IMR-90 (cell line): ENCODE measurements around the gene CAMTA1. TPM values are rescaled to one million over a fixed set of nuclear protein-coding genes. Genes with fewer than 3 reads are reported as not detected.

Experiments used
- ATAC-seq: fragments of 200-7000 bp; cut with Tn5 transposase; 2 replicates; pipeline ENCODE4 v1.9.1; 2020; ENCODE audit warnings: low read depth, mild to moderate bottlenecking, moderate library complexity
- BruUV-seq: library from RNA; stranded (reverse); fragments of 400-500 nt; replicated peaks from 2 replicates; lab custom pipeline; 2021; lab: Mats Ljungman, UMichigan
- CTCF ChIA-PET: fragments of 300-600 bp; formaldehyde crosslinking; extraction: SDS; loops from one replicate; lab custom pipeline; 2021; ENCODE audit warnings: antibody characterized with exemption; lab: Yijun Ruan, JAX
- POLR2A ChIA-PET: fragments of 300-600 bp; sonication (Branson Sonifier 250); formaldehyde crosslinking; loops from one replicate; lab custom pipeline; 2022; ENCODE audit warnings: antibody characterized with exemption; ENCODE audit not compliant: unreplicated experiment; lab: Charles Lee
- DNase-seq: peaks from one replicate; pipeline ENCODE4 v3.0.0; 2013
- H2AFZ ChIP-seq: replicated peaks from 2 replicates; pipeline ENCODE3; 2013; ENCODE audit warnings: low read length, mild to moderate bottlenecking; ENCODE audit not compliant: poor library complexity
- H2AK5ac ChIP-seq: 2 replicates; pipeline ENCODE4 v1.6.1; 2013; ENCODE audit warnings: low read depth, low read length, inconsistent platforms
- H2AK9ac ChIP-seq: replicated peaks from 2 replicates; pipeline ENCODE3; 2013; ENCODE audit warnings: mild to moderate bottlenecking, low read depth, low read length, moderate library complexity; ENCODE audit not compliant: poor library complexity
- H2BK120ac ChIP-seq: 2 replicates; pipeline ENCODE4 v1.6.1; 2013; ENCODE audit warnings: low read depth, low read length, inconsistent platforms
- H2BK15ac ChIP-seq: 3 replicates; pipeline ENCODE4 v1.6.1; 2013; ENCODE audit warnings: low read depth, low read length, inconsistent platforms
- H2BK20ac ChIP-seq: 2 replicates; pipeline ENCODE4 v1.6.1; 2013; ENCODE audit warnings: low read depth, mild to moderate bottlenecking, inconsistent platforms, low read length, moderate library complexity
- H2BK5ac ChIP-seq: 2 replicates; pipeline ENCODE4 v1.6.1; 2013; ENCODE audit warnings: mild to moderate bottlenecking, low read depth, low read length, inconsistent platforms; ENCODE audit not compliant: poor library complexity, severe bottlenecking
- H3K14ac ChIP-seq: replicated peaks from 2 replicates; pipeline ENCODE4 v1.6.1; 2013; ENCODE audit warnings: low read depth, low read length, inconsistent platforms
- H3K18ac ChIP-seq: 2 replicates; pipeline ENCODE4 v1.6.1; 2013; ENCODE audit warnings: low read depth, low read length, control low read depth
- H3K23ac ChIP-seq: 2 replicates; pipeline ENCODE4 v1.6.1; 2013; ENCODE audit warnings: low read depth, low read length, inconsistent platforms
- H3K27ac ChIP-seq: 2 replicates; pipeline ENCODE4 v1.5.1; 2013; ENCODE audit warnings: mild to moderate bottlenecking, control low read depth, low read length; ENCODE audit not compliant: insufficient read depth
- H3K27me3 ChIP-seq: 2 replicates; pipeline ENCODE4 v1.6.1; 2013; ENCODE audit warnings: low read length; ENCODE audit not compliant: control insufficient read depth, insufficient read depth
- H3K36me3 ChIP-seq: 2 replicates; pipeline ENCODE4 v1.6.1; 2013; ENCODE audit warnings: low read length, mixed read lengths; ENCODE audit not compliant: control insufficient read depth, insufficient read depth
- H3K4ac ChIP-seq: 2 replicates; pipeline ENCODE4 v1.6.1; 2013; ENCODE audit warnings: low read depth, low read length, inconsistent platforms
- H3K4me1 ChIP-seq: 2 replicates; pipeline ENCODE4 v1.6.1; 2013; ENCODE audit warnings: low read length, mixed read lengths; ENCODE audit not compliant: control insufficient read depth, insufficient read depth
- H3K4me2 ChIP-seq: 2 replicates; pipeline ENCODE4 v1.6.1; 2013; ENCODE audit warnings: low read depth, mild to moderate bottlenecking, control low read depth, low read length, moderate library complexity
- H3K4me3 ChIP-seq: 2 replicates; pipeline ENCODE4 v1.5.1; 2013; ENCODE audit warnings: low read depth, mild to moderate bottlenecking, control low read depth, low read length, moderate library complexity; ENCODE audit not compliant: insufficient read depth
- H3K56ac ChIP-seq: 2 replicates; pipeline ENCODE4 v1.6.1; 2013; ENCODE audit warnings: low read length, inconsistent platforms; ENCODE audit not compliant: insufficient read depth; ENCODE audit errors: extremely low read depth
- H3K79me1 ChIP-seq, 2 experiments: 2 replicates each; pipeline ENCODE4 v1.6.1; 2013; ENCODE audit warnings: low read length in 2 of 2, inconsistent platforms in 1 of 2, low read depth in 1 of 2
- H3K9ac ChIP-seq: 2 replicates; pipeline ENCODE4 v1.6.1; 2013; ENCODE audit warnings: low read depth, low read length, control low read depth
- H3K9me1 ChIP-seq: 2 replicates; pipeline ENCODE4 v1.6.1; 2013; ENCODE audit warnings: low read length, inconsistent platforms; ENCODE audit not compliant: insufficient read depth
- H3K9me3 ChIP-seq: 2 replicates; pipeline ENCODE4 v1.6.1; 2013; ENCODE audit warnings: low read length; ENCODE audit not compliant: control insufficient read depth, insufficient read depth
- H4K20me1 ChIP-seq: 2 replicates; pipeline ENCODE4 v1.6.1; 2013; ENCODE audit warnings: low read length, inconsistent platforms; ENCODE audit not compliant: insufficient read depth
- H4K5ac ChIP-seq: 2 replicates; pipeline ENCODE4 v1.6.1; 2013; ENCODE audit warnings: mild to moderate bottlenecking, low read depth, low read length, control low read depth
- H4K8ac ChIP-seq, 2 experiments: 2 replicates each; pipeline ENCODE4 v1.6.1; 2013; ENCODE audit warnings: low read depth in 2 of 2, low read length in 2 of 2, control low read depth in 1 of 2, inconsistent platforms in 1 of 2
- H4K91ac ChIP-seq: 2 replicates; pipeline ENCODE4 v1.6.1; 2013; ENCODE audit warnings: low read depth, low read length, inconsistent platforms; ENCODE audit not compliant: insufficient read depth
- BHLHE40 ChIP-seq: fragments of 150-350 bp; IDR thresholded peaks from 2 replicates; pipeline ENCODE4 v1.6.1; 2016; ENCODE audit warnings: mild to moderate bottlenecking, low read depth, low read length
- MAFK ChIP-seq: IDR thresholded peaks from 2 replicates; pipeline ENCODE4 v1.6.1; 2012; ENCODE audit warnings: low read depth, low read length, improper control_type of control experiment
- NFE2L2 ChIP-seq: fragments of 150-350 bp; IDR thresholded peaks from 2 replicates; pipeline ENCODE4 v1.6.1; 2016; ENCODE audit warnings: low read depth, mild to moderate bottlenecking, low read length
- POLR2A ChIP-seq: IDR thresholded peaks from 2 replicates; pipeline ENCODE4 v1.6.1; 2012; ENCODE audit warnings: mild to moderate bottlenecking, low read depth, low read length
- RAD21 ChIP-seq: IDR thresholded peaks from 2 replicates; pipeline ENCODE4 v1.6.1; 2012; ENCODE audit warnings: low read length, improper control_type of control experiment
- RCOR1 ChIP-seq: IDR thresholded peaks from 2 replicates; pipeline ENCODE4 v1.6.1; 2012; ENCODE audit warnings: mild to moderate bottlenecking, low read length, improper control_type of control experiment; ENCODE audit not compliant: insufficient replicate concordance
- WGBS, 2 experiments: methylation state at CpG; one replicate each; pipeline versions ENCODE4 v1.1.5 to v1.1.7; 2013; ENCODE audit warnings: missing lambda C conversion rate in 2 of 2; ENCODE audit not compliant: insufficient read length in 1 of 2; ENCODE audit errors: extremely low coverage in 2 of 2; 5-methylcytosine and 5-hydroxymethylcytosine counted together
- dilution Hi-C: fragments of 300-500 bp; cut with HindIII; formaldehyde crosslinking; loops from one replicate; pipeline ENCODE4 v1.14.3; 2018; ENCODE audit warnings: low sequenced_read_pairs; ENCODE audit not compliant: unreplicated experiment
- in situ Hi-C: fragments of 300-500 bp; cut with MboI; formaldehyde crosslinking; loops from 3 replicates; pipeline ENCODE4 v1.14.3; 2019; ENCODE audit warnings: low sequenced_read_pairs, inconsistent platforms, mixed read lengths
- intact Hi-C: fragments of 100-400 bp; cut with micrococcal nuclease; formaldehyde crosslinking; loops from 2 replicates; pipeline ENCODE4 v1.10.0; 2022
- polyA plus RNA-seq, 3 experiments: library from polyadenylated mRNA; depleted of rRNA; stranded (reverse); fragments of >200 nt; gene quantifications; 2 replicates each; pipeline ENCODE4 v1.2.3, GENCODE V29; 2012; ENCODE audit warnings: low replicate concordance in 1 of 3
- total RNA-seq: library from RNA; depleted of rRNA; stranded (reverse); fragments of >200 nt; gene quantifications from 2 replicates; pipeline ENCODE4 v1.2.3, GENCODE V29; 2012
- TF ChIP-seq, protein P1 (sequence below): conservative IDR thresholded peaks from 2 replicates; pipeline ENCODE4 v1.5.1; 2012; ENCODE audit warnings: mild to moderate bottlenecking, low read depth, low read length, improper control_type of control experiment

Gene CAMTA1
- total and polyA plus RNA-seq, 2 of the 4 experiments (the other 2 are of a cell fraction) = 35.5 to 74.3 TPM

- Histone ChIP-seq H2AK5ac (no peak overlapping the region), H4K91ac (no peak overlapping the region), H3K79me1 (no peaks in the 10 kb centered on the region), H3K36me3 (no peaks in the 10 kb centered on the region), H3K4me3 (no peak overlapping the region), H3K4me1 (peaks cover 6% of the 10 kb centered on the region; the same call in 1 of the 2 replicates), H2BK15ac (no peak overlapping the region), H3K9me1 (no peaks in the 10 kb centered on the region), H4K5ac (no peak overlapping the region), H3K18ac (no peak overlapping the region), H3K4me2 (no peak overlapping the region), H4K20me1 (no peaks in the 10 kb centered on the region), H3K27me3 (peaks cover 12% of the 10 kb centered on the region), H2BK120ac (no peak overlapping the region), H2AFZ (no peak overlapping the region), H4K8ac (no peak overlapping the region), H2AK9ac (no peak overlapping the region), H2BK20ac (no peak overlapping the region), H3K23ac (no peak overlapping the region), H3K4ac (no peak overlapping the region), H3K27ac (no peak overlapping the region), H3K14ac (no peak overlapping the region), H3K9ac (no peak overlapping the region), H2BK5ac (no peak overlapping the region), H3K9me3 (no peaks in the 10 kb centered on the region), H3K56ac (no peak overlapping the region)
- CTCF ChIA-PET = interaction anchor here (1.1 to 5.2 kb wide), 2 partner anchors 74 to 89 kb away, joined by 3 to 108 read pairs; no protein-coding TSS in a partner anchor
- 100% methylated on average over 1 of the region's 1 CpG; no CpG with 5 or more reads in 1 of the 2 experiments for WGBS, 2 experiments
- TF ChIP-seq MAFK (no peak), RCOR1 (no peak), BHLHE40 (no peak), RAD21 (peak; percentile 18; the same call in 1 of the 2 replicates), NFE2L2 (no peak), POLR2A (no peak)
- TF ChIP-seq, protein P1, sequence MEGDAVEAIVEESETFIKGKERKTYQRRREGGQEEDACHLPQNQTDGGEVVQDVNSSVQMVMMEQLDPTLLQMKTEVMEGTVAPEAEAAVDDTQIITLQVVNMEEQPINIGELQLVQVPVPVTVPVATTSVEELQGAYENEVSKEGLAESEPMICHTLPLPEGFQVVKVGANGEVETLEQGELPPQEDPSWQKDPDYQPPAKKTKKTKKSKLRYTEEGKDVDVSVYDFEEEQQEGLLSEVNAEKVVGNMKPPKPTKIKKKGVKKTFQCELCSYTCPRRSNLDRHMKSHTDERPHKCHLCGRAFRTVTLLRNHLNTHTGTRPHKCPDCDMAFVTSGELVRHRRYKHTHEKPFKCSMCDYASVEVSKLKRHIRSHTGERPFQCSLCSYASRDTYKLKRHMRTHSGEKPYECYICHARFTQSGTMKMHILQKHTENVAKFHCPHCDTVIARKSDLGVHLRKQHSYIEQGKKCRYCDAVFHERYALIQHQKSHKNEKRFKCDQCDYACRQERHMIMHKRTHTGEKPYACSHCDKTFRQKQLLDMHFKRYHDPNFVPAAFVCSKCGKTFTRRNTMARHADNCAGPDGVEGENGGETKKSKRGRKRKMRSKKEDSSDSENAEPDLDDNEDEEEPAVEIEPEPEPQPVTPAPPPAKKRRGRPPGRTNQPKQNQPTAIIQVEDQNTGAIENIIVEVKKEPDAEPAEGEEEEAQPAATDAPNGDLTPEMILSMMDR = peak; percentile 42; the same call in 1 of the 2 replicates
- POLR2A ChIA-PET = interaction anchor here (0.7 kb wide), 2 partner anchors 97 to 527 kb away, joined by 4 to 6 read pairs; no protein-coding TSS in a partner anchor
- dilution Hi-C loops = no loop called here
- intact Hi-C loops = no loop called here
- in situ Hi-C loops = no loop called here
- BruUV-seq = no TSS peak
- ATAC-seq (no peak), DNase-seq (peak; percentile 15)
Observed at GRCh38 chr1:7755448-7755847, 970.2 kb downstream of the CAMTA1 start.
